Measurements from ENCODE around the gene C1QTNF9. TPM values are rescaled to one million over a fixed set of nuclear protein-coding genes. Genes with fewer than 3 reads are reported as not detected.
A peak's percentile ranks its signal among the peaks of the same experiment; 100 is the strongest.

Gene C1QTNF9
- total and polyA plus RNA-seq, 2 of the 4 experiments (the other 2 are of a cell fraction), result 0.18 to 0.21 TPM

DNA sequence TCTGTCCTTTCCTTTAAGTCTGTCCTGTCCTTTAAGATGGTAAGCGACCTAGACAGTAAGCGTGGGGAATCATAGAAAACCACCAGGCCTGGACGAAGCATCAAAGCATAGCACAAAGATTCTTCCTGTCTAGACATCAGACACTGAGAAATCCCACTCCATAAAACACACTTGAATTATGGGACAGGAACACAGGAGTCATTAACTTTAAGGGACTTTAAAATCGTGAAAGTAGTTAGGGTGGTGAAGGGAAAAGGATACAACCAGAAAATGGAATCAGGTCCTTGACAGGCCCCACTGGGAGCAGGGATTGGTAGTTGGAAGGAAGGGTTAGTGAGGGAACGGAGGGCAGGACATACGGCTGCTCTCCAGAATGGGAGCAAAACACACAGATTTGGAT, 31.6 kb upstream of the C1QTNF9 start:
- Histone ChIP-seq H3K4me1 (ENCODE audit: control insufficient read depth, insufficient read depth, low read length) (peaks cover 11% of the 10 kb centered on the region), H3K27ac (ENCODE audit: insufficient read depth, low read length) (no peak overlapping the region), H2BK120ac (ENCODE audit: low read depth, low read length) (no peak overlapping the region), H2AK5ac (ENCODE audit: low read depth, low read length) (no peak overlapping the region), H3K9ac (ENCODE audit: low read depth, low read length) (no peak overlapping the region), H3K4me2 (ENCODE audit: low read depth, low read length) (no peak overlapping the region), H3K36me3 (ENCODE audit: control insufficient read depth, insufficient read depth, low read length) (peaks cover 1% of the 10 kb centered on the region; the same call in 1 of the 2 replicates), H2BK20ac (ENCODE audit: low read depth, low read length) (0 out of 2 replicates have a peak overlapping the region, but pooled peaks have one; percentile 24), H3K18ac (ENCODE audit: low read depth, low read length) (no peak overlapping the region), H3K79me1 (ENCODE audit: low read depth in 1 of 2, low read length in 2 of 2) (peaks cover 17 to 56% of the 10 kb centered on the region in 2 experiments), H3K9me1 (ENCODE audit: insufficient read depth, low read length) (peaks cover 11% of the 10 kb centered on the region; the same call in 1 of the 2 replicates), H2BK15ac (ENCODE audit: low read depth, low read length) (no peak overlapping the region), H3K4ac (ENCODE audit: low read depth, low read length) (no peak overlapping the region), H3K4me3 (ENCODE audit: insufficient read depth, low read depth, low read length) (no peak overlapping the region), H2AFZ (replicated peaks; ENCODE audit: low read length, poor library complexity) (no peak overlapping the region), H3K14ac (replicated peaks; ENCODE audit: low read depth, low read length) (no peak overlapping the region), H4K91ac (ENCODE audit: insufficient read depth, low read depth, low read length) (no peak overlapping the region), H3K56ac (ENCODE audit: extremely low read depth, insufficient read depth, low read length) (no peak overlapping the region), H2AK9ac (replicated peaks; ENCODE audit: low read depth, low read length, poor library complexity) (no peak overlapping the region), H3K27me3 (ENCODE audit: control insufficient read depth, insufficient read depth, low read length) (no peaks in the 10 kb centered on the region), H4K8ac (ENCODE audit: low read depth in 2 of 2, low read length in 2 of 2) (no peak overlapping the region), H4K20me1 (ENCODE audit: insufficient read depth, low read length) (no peaks in the 10 kb centered on the region), H2BK5ac (ENCODE audit: low read depth, low read length, poor library complexity, severe bottlenecking) (no peak overlapping the region), H3K23ac (ENCODE audit: low read depth, low read length) (no peak overlapping the region), H4K5ac (ENCODE audit: low read depth, low read length) (no peak overlapping the region), H3K9me3 (ENCODE audit: control insufficient read depth, insufficient read depth, low read length) (no peaks in the 10 kb centered on the region)
- TF ChIP-seq, protein P1, sequence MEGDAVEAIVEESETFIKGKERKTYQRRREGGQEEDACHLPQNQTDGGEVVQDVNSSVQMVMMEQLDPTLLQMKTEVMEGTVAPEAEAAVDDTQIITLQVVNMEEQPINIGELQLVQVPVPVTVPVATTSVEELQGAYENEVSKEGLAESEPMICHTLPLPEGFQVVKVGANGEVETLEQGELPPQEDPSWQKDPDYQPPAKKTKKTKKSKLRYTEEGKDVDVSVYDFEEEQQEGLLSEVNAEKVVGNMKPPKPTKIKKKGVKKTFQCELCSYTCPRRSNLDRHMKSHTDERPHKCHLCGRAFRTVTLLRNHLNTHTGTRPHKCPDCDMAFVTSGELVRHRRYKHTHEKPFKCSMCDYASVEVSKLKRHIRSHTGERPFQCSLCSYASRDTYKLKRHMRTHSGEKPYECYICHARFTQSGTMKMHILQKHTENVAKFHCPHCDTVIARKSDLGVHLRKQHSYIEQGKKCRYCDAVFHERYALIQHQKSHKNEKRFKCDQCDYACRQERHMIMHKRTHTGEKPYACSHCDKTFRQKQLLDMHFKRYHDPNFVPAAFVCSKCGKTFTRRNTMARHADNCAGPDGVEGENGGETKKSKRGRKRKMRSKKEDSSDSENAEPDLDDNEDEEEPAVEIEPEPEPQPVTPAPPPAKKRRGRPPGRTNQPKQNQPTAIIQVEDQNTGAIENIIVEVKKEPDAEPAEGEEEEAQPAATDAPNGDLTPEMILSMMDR (conservative IDR thresholded peaks at IDR 0.05; ENCODE audit: low read depth, low read length), result no peak
- TF ChIP-seq NFE2L2 (IDR thresholded peaks at IDR 0.05; ENCODE audit: low read depth, low read length) (no peak), POLR2A (IDR thresholded peaks at IDR 0.05; ENCODE audit: low read depth, low read length) (no peak), CEBPB (IDR thresholded peaks at IDR 0.05; ENCODE audit: low read depth, low read length) (no peak), MXI1 (IDR thresholded peaks at IDR 0.05; ENCODE audit: borderline replicate concordance, low read depth, low read length) (no peak), SMC3 (IDR thresholded peaks at IDR 0.05; ENCODE audit: low read depth, low read length) (no peak), MAZ (IDR thresholded peaks at IDR 0.05; ENCODE audit: borderline replicate concordance, low read depth, low read length) (no peak), USF2 (IDR thresholded peaks at IDR 0.05; ENCODE audit: low read depth, low read length) (no peak), BHLHE40 (IDR thresholded peaks at IDR 0.05; ENCODE audit: low read depth, low read length) (no peak), RCOR1 (IDR thresholded peaks at IDR 0.05; ENCODE audit: insufficient replicate concordance, low read length) (no peak), RFX5 (IDR thresholded peaks at IDR 0.05; ENCODE audit: low read depth, low read length) (no peak)
- DNase-seq (no peak), ATAC-seq (ENCODE audit: low read depth) (no peak)
- WGBS, 2 experiments (ENCODE audit: extremely low coverage in 2 of 2, insufficient read length in 1 of 2), result no CpG with 5 or more reads among the region's 6 CpGs
- in situ Hi-C loops (cut with MboI; ENCODE audit: low sequenced_read_pairs), result no loop called here
- POLR2A ChIA-PET (ENCODE audit: unreplicated experiment), result no interaction called here
- CTCF ChIA-PET, result no interaction called here
- dilution Hi-C loops (cut with HindIII; ENCODE audit: low sequenced_read_pairs, unreplicated experiment), result no loop called here
- intact Hi-C loops (cut with micrococcal nuclease), result no loop called here
- BruUV-seq (replicated peaks), result no TSS peak

All from IMR-90 (cell line).